ENCODE results near the gene MTPN.
A peak's percentile ranks its signal among the peaks of the same experiment; 100 is the strongest.

Gene MTPN

DNA sequence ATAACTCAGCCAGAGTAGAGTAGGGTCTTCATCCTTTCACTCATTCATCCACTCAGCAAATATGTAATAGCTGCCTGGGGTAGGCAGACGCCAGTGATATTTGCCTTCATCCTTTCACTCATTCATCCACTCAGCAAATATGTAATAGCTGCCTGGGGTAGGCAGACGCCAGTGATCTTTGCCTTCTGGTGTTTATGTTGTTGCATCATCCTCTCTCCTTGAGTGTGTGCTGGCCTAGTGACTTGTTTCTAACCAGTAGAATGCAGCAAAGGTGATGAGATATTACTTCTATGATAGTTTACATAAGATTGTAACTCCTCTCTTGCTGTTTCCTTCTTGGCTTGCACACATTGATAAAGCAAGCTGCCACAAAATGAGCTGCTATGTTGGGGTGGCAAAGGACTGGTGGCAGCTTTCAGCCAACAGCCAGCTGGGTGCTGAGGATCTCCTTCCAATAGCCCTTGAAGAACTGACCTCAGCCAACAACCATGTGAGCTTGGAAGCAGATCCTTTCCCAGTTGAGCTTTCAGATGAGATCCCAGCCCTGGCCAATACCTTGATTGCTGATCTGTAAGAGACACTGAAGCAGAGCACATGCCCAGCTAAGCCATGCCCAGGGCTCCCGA, 23.2 kb upstream of the MTPN start:
- Histone ChIP-seq H3K9me3 (ENCODE audit: low read length) (no peaks in the 10 kb centered on the region), H3K36me3 (ENCODE audit: insufficient read depth, low read length) (no peaks in the 10 kb centered on the region), H3K4me1 (ENCODE audit: insufficient read depth, low read length) (no peaks in the 10 kb centered on the region), H2AFZ (ENCODE audit: low read depth, low read length) (no peak overlapping the region), H3K4me3 (ENCODE audit: low read length) (no peak overlapping the region), H3K27me3 (ENCODE audit: insufficient read depth, low read length) (peaks cover 2% of the 10 kb centered on the region)

DNA sequence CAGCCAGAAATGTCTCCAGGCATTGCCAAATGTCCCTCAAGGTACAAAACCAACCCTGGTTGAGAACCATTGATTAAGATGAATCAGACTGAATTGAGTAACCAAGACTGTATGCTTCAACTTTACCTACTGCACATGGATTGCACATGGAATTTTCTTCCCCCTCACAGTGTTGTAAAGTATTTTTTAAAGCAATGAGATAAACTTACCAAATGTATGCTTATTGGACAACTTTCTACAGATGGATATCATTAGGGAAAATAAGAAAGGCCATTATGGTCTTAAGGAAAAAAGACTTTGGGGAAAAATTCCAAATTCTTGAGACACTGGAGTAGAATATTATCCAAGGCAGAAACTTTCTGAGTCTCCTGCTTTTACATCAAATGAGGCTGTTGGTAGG, 20.9 kb upstream of the MTPN start:
- peaks cover 2% of the 10 kb centered on the region for H3K27me3 ChIP-seq (ENCODE audit: insufficient read depth, low read length)
- no peaks in the 10 kb centered on the region for H3K4me1 ChIP-seq (ENCODE audit: insufficient read depth, low read length)
- H3K36me3 ChIP-seq (ENCODE audit: insufficient read depth, low read length), result no peaks in the 10 kb centered on the region
- H3K4me3 ChIP-seq (ENCODE audit: low read length), result no peak overlapping the region
- no peak overlapping the region for H2AFZ ChIP-seq (ENCODE audit: low read depth, low read length)
- H3K9me3 ChIP-seq (ENCODE audit: low read length), result no peaks in the 10 kb centered on the region

GRCh38 chr7:135995748-135996147, 18.6 kb upstream of the MTPN start:
- Histone ChIP-seq H3K9me3 (ENCODE audit: low read length) (no peaks in the 10 kb centered on the region), H3K4me3 (ENCODE audit: low read length) (no peak overlapping the region), H3K4me1 (ENCODE audit: insufficient read depth, low read length) (no peaks in the 10 kb centered on the region), H3K27me3 (ENCODE audit: insufficient read depth, low read length) (peaks cover 2% of the 10 kb centered on the region), H2AFZ (ENCODE audit: low read depth, low read length) (no peak overlapping the region), H3K36me3 (ENCODE audit: insufficient read depth, low read length) (no peaks in the 10 kb centered on the region)

GRCh38 chr7:135994466-135995205, 17.5 kb upstream of the MTPN start:
- peaks cover 2% of the 10 kb centered on the region for H3K27me3 ChIP-seq (ENCODE audit: insufficient read depth, low read length)
- no peak overlapping the region for H3K4me3 ChIP-seq (ENCODE audit: low read length)
- no peaks in the 10 kb centered on the region for H3K36me3 ChIP-seq (ENCODE audit: insufficient read depth, low read length)
- H3K4me1 ChIP-seq (ENCODE audit: insufficient read depth, low read length), result no peaks in the 10 kb centered on the region
- no peaks in the 10 kb centered on the region for H3K9me3 ChIP-seq (ENCODE audit: low read length)
- H2AFZ ChIP-seq (ENCODE audit: low read depth, low read length), result no peak overlapping the region

DNA sequence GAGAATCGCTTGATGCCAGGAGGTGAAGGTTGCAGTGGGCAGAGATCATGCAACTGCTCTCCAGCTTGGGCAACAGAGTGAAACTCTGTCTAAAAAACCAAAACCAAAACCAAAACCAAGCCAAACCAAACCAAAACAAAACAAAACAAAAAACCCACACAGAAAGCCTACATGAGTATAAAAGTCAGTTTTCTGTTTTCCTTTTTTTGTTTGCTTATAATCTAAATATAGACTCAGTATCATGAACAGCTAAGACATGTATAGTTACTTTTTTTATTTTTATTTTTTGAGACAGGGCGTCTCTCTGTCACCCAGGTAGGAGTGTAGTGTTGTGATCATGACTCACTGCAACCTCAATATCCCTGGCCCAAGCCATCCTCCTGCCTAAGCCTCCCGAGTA, 16.8 kb upstream of the MTPN start:
- H3K4me3 ChIP-seq (ENCODE audit: low read length), result no peak overlapping the region
- H3K36me3 ChIP-seq (ENCODE audit: insufficient read depth, low read length), result no peaks in the 10 kb centered on the region
- H2AFZ ChIP-seq (ENCODE audit: low read depth, low read length), result no peak overlapping the region

GRCh38 chr7:135991906-135992305, 14.7 kb upstream of the MTPN start:
- no peak overlapping the region for H2AFZ ChIP-seq (ENCODE audit: low read depth, low read length)

More for the DNA sequence above, 16.8 kb upstream of the MTPN start:
- no peaks in the 10 kb centered on the region for H3K9me3 ChIP-seq (ENCODE audit: low read length)
- H3K27me3 ChIP-seq (ENCODE audit: insufficient read depth, low read length), result peaks cover 2% of the 10 kb centered on the region
- no peaks in the 10 kb centered on the region for H3K4me1 ChIP-seq (ENCODE audit: insufficient read depth, low read length)

DNA sequence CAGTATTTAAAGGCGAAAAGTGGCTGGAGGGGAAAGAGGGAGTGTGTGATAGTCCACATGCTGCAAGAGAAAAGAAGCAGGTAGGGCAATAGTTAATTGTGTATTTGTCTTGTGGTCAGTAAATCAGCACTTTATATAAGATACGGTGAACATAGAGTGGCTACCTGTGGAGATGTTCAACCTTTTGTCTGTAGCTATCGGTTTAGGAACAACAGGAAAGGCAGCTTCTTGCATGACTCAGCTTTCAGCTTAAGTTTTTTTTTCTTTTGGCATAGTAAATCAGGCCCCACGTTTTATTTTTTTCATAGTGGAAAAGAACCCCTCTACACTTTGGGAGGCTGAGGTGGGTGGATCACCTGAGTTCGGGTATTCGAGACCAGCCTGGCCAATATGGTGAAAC, 14.2 kb upstream of the MTPN start:
- no peaks in the 10 kb centered on the region for H3K36me3 ChIP-seq (ENCODE audit: insufficient read depth, low read length)
- H3K4me1 ChIP-seq (ENCODE audit: insufficient read depth, low read length), result no peaks in the 10 kb centered on the region
- H2AFZ ChIP-seq (ENCODE audit: low read depth, low read length), result no peak overlapping the region
- no peaks in the 10 kb centered on the region for H3K9me3 ChIP-seq (ENCODE audit: low read length)
- no peak overlapping the region for H3K4me3 ChIP-seq (ENCODE audit: low read length)
- H3K27me3 ChIP-seq (ENCODE audit: insufficient read depth, low read length), result no peaks in the 10 kb centered on the region

More at GRCh38 chr7:135991906-135992305, 14.7 kb upstream of the MTPN start:
- Histone ChIP-seq H3K9me3 (ENCODE audit: low read length) (no peaks in the 10 kb centered on the region), H3K36me3 (ENCODE audit: insufficient read depth, low read length) (no peaks in the 10 kb centered on the region), H3K4me3 (ENCODE audit: low read length) (no peak overlapping the region), H3K4me1 (ENCODE audit: insufficient read depth, low read length) (no peaks in the 10 kb centered on the region), H3K27me3 (ENCODE audit: insufficient read depth, low read length) (no peaks in the 10 kb centered on the region)

GRCh38 chr7:135990258-135990657, 13.1 kb upstream of the MTPN start:
- Histone ChIP-seq H2AFZ (ENCODE audit: low read depth, low read length) (no peak overlapping the region), H3K27me3 (ENCODE audit: insufficient read depth, low read length) (no peaks in the 10 kb centered on the region), H3K4me1 (ENCODE audit: insufficient read depth, low read length) (no peaks in the 10 kb centered on the region), H3K4me3 (ENCODE audit: low read length) (no peak overlapping the region), H3K9me3 (ENCODE audit: low read length) (no peaks in the 10 kb centered on the region), H3K36me3 (ENCODE audit: insufficient read depth, low read length) (no peaks in the 10 kb centered on the region)

DNA sequence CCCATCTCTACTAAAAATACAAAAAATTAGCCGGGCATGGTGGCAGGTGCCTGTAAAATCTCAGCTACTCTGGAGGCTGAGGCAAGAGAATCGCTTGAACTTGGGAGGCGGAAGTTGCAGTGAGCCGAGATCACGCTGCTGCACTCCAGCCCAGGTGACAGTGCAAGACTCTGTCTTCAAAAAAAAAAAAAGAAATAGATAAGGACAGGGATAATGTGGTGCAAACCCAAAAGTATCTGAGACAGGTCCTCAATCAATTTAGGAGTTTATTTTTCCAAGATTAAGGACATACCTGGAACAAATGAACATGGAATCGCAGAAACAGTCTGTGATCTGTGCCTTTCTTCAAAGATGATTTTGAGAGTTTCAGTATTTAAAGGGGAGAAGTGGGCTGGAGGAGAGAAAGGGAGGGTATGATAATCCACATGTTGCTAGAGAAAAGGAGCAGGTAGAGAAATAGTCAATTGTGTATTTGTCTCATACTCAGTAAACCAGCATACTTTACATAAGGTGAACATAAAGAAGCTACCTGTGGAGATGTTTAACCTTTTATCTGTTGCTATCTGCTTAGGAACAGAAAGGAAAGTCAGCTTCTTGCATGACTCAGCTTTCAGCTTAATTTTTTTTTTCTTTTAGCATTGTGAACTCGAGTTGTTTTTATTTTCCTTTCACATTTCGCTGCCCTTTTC, 4.9 kb upstream of the MTPN start:
- no peaks in the 10 kb centered on the region for H3K36me3 ChIP-seq (ENCODE audit: insufficient read depth, low read length)
- no peaks in the 10 kb centered on the region for H3K9me3 ChIP-seq (ENCODE audit: low read length)
- no peaks in the 10 kb centered on the region for H3K27me3 ChIP-seq (ENCODE audit: insufficient read depth, low read length)
- no peak overlapping the region for H2AFZ ChIP-seq (ENCODE audit: low read depth, low read length)
- H3K4me1 ChIP-seq (ENCODE audit: insufficient read depth, low read length), result no peaks in the 10 kb centered on the region
- no peak overlapping the region for H3K4me3 ChIP-seq (ENCODE audit: low read length)

GRCh38 chr7:135980665-135981180, 3.6 kb upstream of the MTPN start:
- no peak overlapping the region for H3K4me3 ChIP-seq (ENCODE audit: low read length)
- peaks cover 7% of the 10 kb centered on the region for H3K4me1 ChIP-seq (ENCODE audit: insufficient read depth, low read length)
- H2AFZ ChIP-seq (ENCODE audit: low read depth, low read length), result no peak overlapping the region
- no peaks in the 10 kb centered on the region for H3K9me3 ChIP-seq (ENCODE audit: low read length)
- no peaks in the 10 kb centered on the region for H3K36me3 ChIP-seq (ENCODE audit: insufficient read depth, low read length)
- no peaks in the 10 kb centered on the region for H3K27me3 ChIP-seq (ENCODE audit: insufficient read depth, low read length)

GRCh38 chr7:135980012-135980551, 2.9 kb upstream of the MTPN start:
- peak overlapping the region; percentile 45 for H2AFZ ChIP-seq (ENCODE audit: low read depth, low read length)
- H3K27me3 ChIP-seq (ENCODE audit: insufficient read depth, low read length), result no peaks in the 10 kb centered on the region
- no peak overlapping the region for H3K4me3 ChIP-seq (ENCODE audit: low read length)
- H3K36me3 ChIP-seq (ENCODE audit: insufficient read depth, low read length), result no peaks in the 10 kb centered on the region
- H3K9me3 ChIP-seq (ENCODE audit: low read length), result no peaks in the 10 kb centered on the region
- H3K4me1 ChIP-seq (ENCODE audit: insufficient read depth, low read length), result peaks cover 14% of the 10 kb centered on the region

- no peak overlapping the region for H3K4me3 ChIP-seq (ENCODE audit: low read length)
- peaks cover 2% of the 10 kb centered on the region for H3K36me3 ChIP-seq (ENCODE audit: insufficient read depth, low read length)
- H2AFZ ChIP-seq (ENCODE audit: low read depth, low read length), result peak overlapping the region; percentile 45
- peaks cover 16% of the 10 kb centered on the region for H3K4me1 ChIP-seq (ENCODE audit: insufficient read depth, low read length)
- no peaks in the 10 kb centered on the region for H3K27me3 ChIP-seq (ENCODE audit: insufficient read depth, low read length)
- no peaks in the 10 kb centered on the region for H3K9me3 ChIP-seq (ENCODE audit: low read length)
Measured at GRCh38 chr7:135979471-135980011, 2.4 kb upstream of the MTPN start.

GRCh38 chr7:135978624-135979023, 1.5 kb upstream of the MTPN start:
- Histone ChIP-seq H3K9me3 (ENCODE audit: low read length) (no peaks in the 10 kb centered on the region), H3K36me3 (ENCODE audit: insufficient read depth, low read length) (peaks cover 6% of the 10 kb centered on the region), H2AFZ (ENCODE audit: low read depth, low read length) (no peak overlapping the region), H3K27me3 (ENCODE audit: insufficient read depth, low read length) (no peaks in the 10 kb centered on the region), H3K4me3 (ENCODE audit: low read length) (no peak overlapping the region), H3K4me1 (ENCODE audit: insufficient read depth, low read length) (peaks cover 16% of the 10 kb centered on the region)
